AG04450 (cell line): ENCODE results near the gene FUT2. TPM values are rescaled to one million over a fixed set of nuclear protein-coding genes. Genes with fewer than 3 reads are reported as not detected.
A peak's percentile ranks its signal among the peaks of the same experiment; 100 is the strongest.
"Not testable (repeated sequence)": the region's sequence is repeated elsewhere in the genome, so short reads cannot be mapped to it uniquely, and the experiment has no call there.

Experiments
- CTCF ChIA-PET: fragments of 300-600, 350-600 bp; formaldehyde crosslinking; extraction: SDS; loops from one replicate; lab custom pipeline; 2022; ENCODE audit warnings: antibody characterized with exemption, inconsistent platforms; lab: Charles Lee
- POLR2A ChIA-PET: fragments of 350-600 bp; formaldehyde crosslinking; extraction: SDS; loops from one replicate; lab custom pipeline; 2021; ENCODE audit warnings: antibody characterized with exemption, inconsistent platforms; lab: Yijun Ruan, JAX
- DNase-seq: peaks from one replicate; pipeline ENCODE4 v3.0.0-alpha.2; 2011; ENCODE audit warnings: low read depth, low spot score
- H3K27ac ChIP-seq: one replicate; pipeline ENCODE4 v1.5.1; 2012; ENCODE audit warnings: low read depth, low read length, control low read depth
- H3K27me3 ChIP-seq: one replicate; pipeline ENCODE4 v1.6.0; 2012; ENCODE audit warnings: low read length; ENCODE audit not compliant: control insufficient read depth, insufficient read depth
- H3K4me3 ChIP-seq: 2 replicates; pipeline ENCODE4 v1.5.1; 2011; ENCODE audit warnings: mild to moderate bottlenecking, low read depth, low read length, control low read depth
- H3K9me3 ChIP-seq: 2 replicates; pipeline ENCODE4 v1.5.1; 2012; ENCODE audit warnings: low read length; ENCODE audit not compliant: control insufficient read depth, insufficient read depth
- CTCF ChIP-seq: IDR thresholded peaks from 2 replicates; pipeline ENCODE4 v1.5.1; 2011; ENCODE audit warnings: low read depth, low read length, control low read depth, inconsistent platforms
- polyA plus RNA-seq: library from polyadenylated mRNA; depleted of rRNA; stranded (reverse); fragments of >200 nt; gene quantifications from 2 replicates; pipeline ENCODE4 v1.2.3, GENCODE V29; 2011

The FUT2 gene
- polyA plus RNA-seq, 1 experiment = not detected

GRCh38 chr19:48714759-48715675, 19.2 kb downstream of the FUT2 start:
- no peak for TF ChIP-seq CTCF
- peak overlapping the region; percentile 40 for H3K27ac ChIP-seq
- H3K9me3 ChIP-seq = peaks cover 5% of the 10 kb centered on the region
- peak overlapping the region; percentile 56 for H3K4me3 ChIP-seq
- no peak for DNase-seq
- ChIA-PET POLR2A (interaction anchor here (0.8 kb wide), 1 partner anchor 96 kb away, joined by 3 read pairs; the partner anchor contains the start of gene SPHK2), CTCF (no interaction called here)
- H3K27me3 ChIP-seq = no peaks in the 10 kb centered on the region

DNA sequence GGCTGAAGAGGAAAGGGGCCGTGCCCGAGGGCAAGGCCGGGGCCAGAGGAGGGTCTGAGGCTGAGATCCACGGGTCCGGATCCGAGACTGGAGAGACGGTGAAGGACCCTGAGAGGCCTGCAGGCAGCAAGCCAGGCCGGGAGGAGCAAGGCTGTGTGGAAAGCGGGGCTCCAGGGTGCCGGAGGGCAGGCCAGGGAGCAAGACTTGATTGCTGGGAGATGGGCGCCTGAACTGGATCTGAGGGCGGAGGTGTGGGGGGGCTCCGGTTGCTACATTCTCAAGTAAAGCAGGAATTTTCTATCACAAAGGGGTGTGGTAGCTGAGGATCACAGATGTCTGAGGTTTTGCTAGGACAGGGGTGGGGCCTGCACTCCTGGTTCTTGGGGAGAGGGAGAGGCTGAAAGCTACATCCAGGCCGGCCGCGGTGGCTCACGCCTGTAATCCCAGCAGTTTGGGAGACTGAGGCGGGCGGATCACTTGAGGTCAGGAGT, 20.0 kb downstream of the FUT2 start:
- DNase-seq = no peak
- ChIA-PET POLR2A (interaction anchor here (0.9 to 1.0 kb wide), 2 partner anchors 9 to 35 kb away, joined by 3 read pairs; no protein-coding TSS in a partner anchor), CTCF (no interaction called here)
- no peak for TF ChIP-seq CTCF
- Histone ChIP-seq H3K27ac (no peak overlapping the region), H3K27me3 (no peaks in the 10 kb centered on the region), H3K9me3 (peaks cover 5% of the 10 kb centered on the region), H3K4me3 (no peak overlapping the region)

GRCh38 chr19:48716562-48717291, 21.0 kb downstream of the FUT2 start:
- no peak for TF ChIP-seq CTCF
- POLR2A ChIA-PET = interaction anchor here (0.9 to 1.0 kb wide), 2 partner anchors 8 to 36 kb away, joined by 3 read pairs; no protein-coding TSS in a partner anchor
- Histone ChIP-seq H3K27me3 (no peaks in the 10 kb centered on the region), H3K4me3 (peak overlapping the region; percentile 27), H3K9me3 (no peaks in the 10 kb centered on the region; the same call in 1 of the 2 replicates), H3K27ac (peak overlapping the region; percentile 31)
- CTCF ChIA-PET = interaction anchor here (0.6 to 0.8 kb wide), 2 partner anchors 41 to 491 kb away, joined by 3 read pairs; no protein-coding TSS in a partner anchor
- DNase-seq = no peak

GRCh38 chr19:48718106-48718505, 22.3 kb downstream of the FUT2 start:
- H3K27ac ChIP-seq, CTCF ChIA-PET, DNase-seq, H3K27me3 ChIP-seq, H3K9me3 ChIP-seq, POLR2A ChIA-PET, H3K4me3 ChIP-seq: not testable (repeated sequence)

GRCh38 chr19:48718711-48719231, 23.0 kb downstream of the FUT2 start:
- H3K4me3 ChIP-seq = no peak overlapping the region
- no peak overlapping the region for H3K27ac ChIP-seq
- no peak for TF ChIP-seq CTCF
- ChIA-PET CTCF (no interaction called here), POLR2A (no interaction called here)
- DNase-seq = no peak
- H3K9me3 ChIP-seq = no peaks in the 10 kb centered on the region; the same call in 1 of the 2 replicates
- no peaks in the 10 kb centered on the region for H3K27me3 ChIP-seq
